ENCODE measurements around the gene GARNL3. TPM values are rescaled to one million over a fixed set of nuclear protein-coding genes. Genes with fewer than 3 reads are reported as not detected.

GARNL3 gene
- total and polyA plus RNA-seq, 2 of the 13 experiments (the other 11 are each of a cell fraction or from before 2014, with no cell fraction given), result 3.9 to 11.0 TPM

DNA sequence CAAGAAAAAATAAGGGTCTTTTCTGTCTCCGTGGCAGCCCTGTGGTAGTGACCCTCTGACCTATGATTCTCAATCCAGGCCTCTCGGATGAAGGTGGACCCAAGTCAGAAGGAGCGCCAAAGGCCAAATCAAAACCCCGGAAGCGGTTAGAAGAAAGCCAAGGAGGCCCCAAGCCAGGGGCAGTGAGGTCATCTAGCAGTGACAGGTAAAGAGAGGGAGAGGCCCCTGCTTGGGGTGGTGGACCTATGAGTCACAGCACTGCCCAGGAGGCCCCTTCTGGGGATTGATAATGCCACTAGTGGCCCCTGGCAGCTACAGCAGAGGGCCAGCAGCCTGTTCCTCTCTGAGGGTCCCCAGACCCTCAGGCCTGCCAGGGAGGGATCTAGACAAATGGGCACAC, 126.0 kb downstream of the GARNL3 start (continued):
- TF ChIP-seq ZNF33A (CRISPR knock-in tag; IDR thresholded peaks at IDR 0.05; ENCODE audit: borderline replicate concordance) (no peak), HHEX (CRISPR knock-in tag; IDR thresholded peaks at IDR 0.05) (peak; percentile 66), IKZF4 (CRISPR knock-in tag; IDR thresholded peaks at IDR 0.05; ENCODE audit: borderline replicate concordance, low read depth, not compliant biosample characterization) (no peak), PRMT3 (CRISPR knock-in tag; IDR thresholded peaks at IDR 0.05; ENCODE audit: borderline replicate concordance, low read depth) (no peak), SOX13 (IDR thresholded peaks at IDR 0.05) (peak; percentile 69; the same call in 1 of the 2 replicates), SOX13 (CRISPR knock-in tag; conservative IDR thresholded peaks at IDR 0.05 in 1 of 2, IDR thresholded peaks at IDR 0.05 in 1 of 2) (peak in 1 of 2 experiments; percentile 87; a peak in 2 of 4 replicates), ZFP36L1 (CRISPR knock-in tag; IDR thresholded peaks at IDR 0.05) (no peak; the same call in 1 of the 2 replicates), ZBTB38 (CRISPR knock-in tag; IDR thresholded peaks at IDR 0.05) (0 out of 2 replicates have a peak, but pooled peaks have one; percentile 43), ZNF34 (CRISPR knock-in tag; IDR thresholded peaks at IDR 0.05; ENCODE audit: borderline replicate concordance) (no peak), HMG20A (CRISPR knock-in tag; IDR thresholded peaks at IDR 0.05; ENCODE audit: borderline replicate concordance) (peak; percentile 97), MIXL1 (CRISPR knock-in tag; IDR thresholded peaks at IDR 0.05) (peak; percentile 66; the same call in 1 of the 2 replicates), ZSCAN29 (CRISPR knock-in tag; conservative IDR thresholded peaks at IDR 0.05) (no peak), SALL2 (CRISPR knock-in tag; IDR thresholded peaks at IDR 0.05) (no peak), ELF4 (CRISPR knock-in tag; IDR thresholded peaks at IDR 0.05; ENCODE audit: borderline replicate concordance) (peak; percentile 81; the same call in 1 of the 2 replicates), RORA (CRISPR knock-in tag; IDR thresholded peaks at IDR 0.05) (no peak), SRF (IDR thresholded peaks at IDR 0.05; ENCODE audit: low read depth, low read length) (no peak)
- TF ChIP-seq, protein P1, sequence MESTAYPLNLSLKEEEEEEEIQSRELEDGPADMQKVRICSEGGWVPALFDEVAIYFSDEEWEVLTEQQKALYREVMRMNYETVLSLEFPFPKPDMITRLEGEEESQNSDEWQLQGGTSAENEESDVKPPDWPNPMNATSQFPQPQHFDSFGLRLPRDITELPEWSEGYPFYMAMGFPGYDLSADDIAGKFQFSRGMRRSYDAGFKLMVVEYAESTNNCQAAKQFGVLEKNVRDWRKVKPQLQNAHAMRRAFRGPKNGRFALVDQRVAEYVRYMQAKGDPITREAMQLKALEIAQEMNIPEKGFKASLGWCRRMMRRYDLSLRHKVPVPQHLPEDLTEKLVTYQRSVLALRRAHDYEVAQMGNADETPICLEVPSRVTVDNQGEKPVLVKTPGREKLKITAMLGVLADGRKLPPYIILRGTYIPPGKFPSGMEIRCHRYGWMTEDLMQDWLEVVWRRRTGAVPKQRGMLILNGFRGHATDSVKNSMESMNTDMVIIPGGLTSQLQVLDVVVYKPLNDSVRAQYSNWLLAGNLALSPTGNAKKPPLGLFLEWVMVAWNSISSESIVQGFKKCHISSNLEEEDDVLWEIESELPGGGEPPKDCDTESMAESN (CRISPR knock-in tag; conservative IDR thresholded peaks at IDR 0.05), result no peak
- TF ChIP-seq, protein P2, sequence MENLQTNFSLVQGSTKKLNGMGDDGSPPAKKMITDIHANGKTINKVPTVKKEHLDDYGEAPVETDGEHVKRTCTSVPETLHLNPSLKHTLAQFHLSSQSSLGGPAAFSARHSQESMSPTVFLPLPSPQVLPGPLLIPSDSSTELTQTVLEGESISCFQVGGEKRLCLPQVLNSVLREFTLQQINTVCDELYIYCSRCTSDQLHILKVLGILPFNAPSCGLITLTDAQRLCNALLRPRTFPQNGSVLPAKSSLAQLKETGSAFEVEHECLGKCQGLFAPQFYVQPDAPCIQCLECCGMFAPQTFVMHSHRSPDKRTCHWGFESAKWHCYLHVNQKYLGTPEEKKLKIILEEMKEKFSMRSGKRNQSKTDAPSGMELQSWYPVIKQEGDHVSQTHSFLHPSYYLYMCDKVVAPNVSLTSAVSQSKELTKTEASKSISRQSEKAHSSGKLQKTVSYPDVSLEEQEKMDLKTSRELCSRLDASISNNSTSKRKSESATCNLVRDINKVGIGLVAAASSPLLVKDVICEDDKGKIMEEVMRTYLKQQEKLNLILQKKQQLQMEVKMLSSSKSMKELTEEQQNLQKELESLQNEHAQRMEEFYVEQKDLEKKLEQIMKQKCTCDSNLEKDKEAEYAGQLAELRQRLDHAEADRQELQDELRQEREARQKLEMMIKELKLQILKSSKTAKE (CRISPR knock-in tag; IDR thresholded peaks at IDR 0.05; ENCODE audit: borderline replicate concordance), result peak; percentile 69; the same call in 1 of the 2 replicates
- TF ChIP-seq, protein P3, sequence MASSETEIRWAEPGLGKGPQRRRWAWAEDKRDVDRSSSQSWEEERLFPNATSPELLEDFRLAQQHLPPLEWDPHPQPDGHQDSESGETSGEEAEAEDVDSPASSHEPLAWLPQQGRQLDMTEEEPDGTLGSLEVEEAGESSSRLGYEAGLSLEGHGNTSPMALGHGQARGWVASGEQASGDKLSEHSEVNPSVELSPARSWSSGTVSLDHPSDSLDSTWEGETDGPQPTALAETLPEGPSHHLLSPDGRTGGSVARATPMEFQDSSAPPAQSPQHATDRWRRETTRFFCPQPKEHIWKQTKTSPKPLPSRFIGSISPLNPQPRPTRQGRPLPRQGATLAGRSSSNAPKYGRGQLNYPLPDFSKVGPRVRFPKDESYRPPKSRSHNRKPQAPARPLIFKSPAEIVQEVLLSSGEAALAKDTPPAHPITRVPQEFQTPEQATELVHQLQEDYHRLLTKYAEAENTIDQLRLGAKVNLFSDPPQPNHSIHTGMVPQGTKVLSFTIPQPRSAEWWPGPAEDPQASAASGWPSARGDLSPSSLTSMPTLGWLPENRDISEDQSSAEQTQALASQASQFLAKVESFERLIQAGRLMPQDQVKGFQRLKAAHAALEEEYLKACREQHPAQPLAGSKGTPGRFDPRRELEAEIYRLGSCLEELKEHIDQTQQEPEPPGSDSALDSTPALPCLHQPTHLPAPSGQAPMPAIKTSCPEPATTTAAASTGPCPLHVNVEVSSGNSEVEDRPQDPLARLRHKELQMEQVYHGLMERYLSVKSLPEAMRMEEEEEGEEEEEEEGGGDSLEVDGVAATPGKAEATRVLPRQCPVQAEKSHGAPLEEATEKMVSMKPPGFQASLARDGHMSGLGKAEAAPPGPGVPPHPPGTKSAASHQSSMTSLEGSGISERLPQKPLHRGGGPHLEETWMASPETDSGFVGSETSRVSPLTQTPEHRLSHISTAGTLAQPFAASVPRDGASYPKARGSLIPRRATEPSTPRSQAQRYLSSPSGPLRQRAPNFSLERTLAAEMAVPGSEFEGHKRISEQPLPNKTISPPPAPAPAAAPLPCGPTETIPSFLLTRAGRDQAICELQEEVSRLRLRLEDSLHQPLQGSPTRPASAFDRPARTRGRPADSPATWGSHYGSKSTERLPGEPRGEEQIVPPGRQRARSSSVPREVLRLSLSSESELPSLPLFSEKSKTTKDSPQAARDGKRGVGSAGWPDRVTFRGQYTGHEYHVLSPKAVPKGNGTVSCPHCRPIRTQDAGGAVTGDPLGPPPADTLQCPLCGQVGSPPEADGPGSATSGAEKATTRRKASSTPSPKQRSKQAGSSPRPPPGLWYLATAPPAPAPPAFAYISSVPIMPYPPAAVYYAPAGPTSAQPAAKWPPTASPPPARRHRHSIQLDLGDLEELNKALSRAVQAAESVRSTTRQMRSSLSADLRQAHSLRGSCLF (CRISPR knock-in tag; IDR thresholded peaks at IDR 0.05; ENCODE audit: borderline replicate concordance), result no peak
- TF ChIP-seq, protein P4, sequence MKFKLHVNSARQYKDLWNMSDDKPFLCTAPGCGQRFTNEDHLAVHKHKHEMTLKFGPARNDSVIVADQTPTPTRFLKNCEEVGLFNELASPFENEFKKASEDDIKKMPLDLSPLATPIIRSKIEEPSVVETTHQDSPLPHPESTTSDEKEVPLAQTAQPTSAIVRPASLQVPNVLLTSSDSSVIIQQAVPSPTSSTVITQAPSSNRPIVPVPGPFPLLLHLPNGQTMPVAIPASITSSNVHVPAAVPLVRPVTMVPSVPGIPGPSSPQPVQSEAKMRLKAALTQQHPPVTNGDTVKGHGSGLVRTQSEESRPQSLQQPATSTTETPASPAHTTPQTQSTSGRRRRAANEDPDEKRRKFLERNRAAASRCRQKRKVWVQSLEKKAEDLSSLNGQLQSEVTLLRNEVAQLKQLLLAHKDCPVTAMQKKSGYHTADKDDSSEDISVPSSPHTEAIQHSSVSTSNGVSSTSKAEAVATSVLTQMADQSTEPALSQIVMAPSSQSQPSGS (CRISPR knock-in tag; IDR thresholded peaks at IDR 0.05), result peak; percentile 97
